Naive B cell (primary cell): ENCODE measurements around the gene ZNF616. TPM values are rescaled to one million over a fixed set of nuclear protein-coding genes. Genes with fewer than 3 reads are reported as not detected.
"Not testable (repeated sequence)": the region's sequence is repeated elsewhere in the genome, so short reads cannot be mapped to it uniquely, and the experiment has no call there.

ENCODE experiments used
- ATAC-seq, 2 donors: fragments of 150-1000 bp; cut with Tn5 transposase; 2 replicates each; pipeline ENCODE4 v1.10.0; 2021; ENCODE audit warnings: low read depth in 2 of 2, mild to moderate bottlenecking in 2 of 2, moderate library complexity in 2 of 2
- DNase-seq: peaks from one replicate; pipeline ENCODE4 v3.0.0; 2022
- H3K27ac Mint-ChIP-seq, 6 donors: one replicate each; pipeline ENCODE4 v1.8.0; 2020 to 2022; ENCODE audit warnings: mild to moderate bottlenecking in 6 of 6, mixed read lengths in 6 of 6, moderate library complexity in 5 of 6, inconsistent platforms in 2 of 6
- H3K27me3 Mint-ChIP-seq, 3 donors: one replicate each; pipeline ENCODE4 v1.8.0; 2021 to 2022; ENCODE audit warnings: mixed read lengths in 3 of 3, mild to moderate bottlenecking in 1 of 3
- H3K36me3 Mint-ChIP-seq, 2 donors: one replicate each; pipeline ENCODE4 v1.8.0; 2020 to 2022; ENCODE audit warnings: mixed read lengths in 2 of 2, inconsistent platforms in 1 of 2, mild to moderate bottlenecking in 1 of 2
- H3K4me1 Mint-ChIP-seq, 3 donors: one replicate each; pipeline ENCODE4 v1.8.0; 2020 to 2022; ENCODE audit warnings: mixed read lengths in 3 of 3, inconsistent platforms in 1 of 3, mild to moderate bottlenecking in 1 of 3, moderate library complexity in 1 of 3
- H3K4me3 Mint-ChIP-seq, 8 donors: one replicate each; pipeline ENCODE4 v1.8.0; 2020 to 2022; ENCODE audit warnings: mild to moderate bottlenecking in 8 of 8, mixed read lengths in 8 of 8, moderate library complexity in 8 of 8, inconsistent platforms in 2 of 8
- H3K9me3 Mint-ChIP-seq, 7 donors: one replicate each; pipeline ENCODE4 v1.8.0; 2020 to 2022; ENCODE audit warnings: mixed read lengths in 7 of 7, mild to moderate bottlenecking in 5 of 7, inconsistent platforms in 2 of 7, moderate library complexity in 1 of 7
- polyA plus RNA-seq, 6 donors: library from polyadenylated mRNA; unstranded; fragments of 300-500 nt; fragmentation: Illumina TruSeq; gene quantifications; one replicate each; pipeline ENCODE4 v1.2.3, GENCODE V29; 2021; ENCODE audit warnings: low read depth in 6 of 6

ZNF616 gene
- polyA plus RNA-seq, 6 donors from 2014 or later: 2.2 to 7.1 (median 4.9) TPM

DNA sequence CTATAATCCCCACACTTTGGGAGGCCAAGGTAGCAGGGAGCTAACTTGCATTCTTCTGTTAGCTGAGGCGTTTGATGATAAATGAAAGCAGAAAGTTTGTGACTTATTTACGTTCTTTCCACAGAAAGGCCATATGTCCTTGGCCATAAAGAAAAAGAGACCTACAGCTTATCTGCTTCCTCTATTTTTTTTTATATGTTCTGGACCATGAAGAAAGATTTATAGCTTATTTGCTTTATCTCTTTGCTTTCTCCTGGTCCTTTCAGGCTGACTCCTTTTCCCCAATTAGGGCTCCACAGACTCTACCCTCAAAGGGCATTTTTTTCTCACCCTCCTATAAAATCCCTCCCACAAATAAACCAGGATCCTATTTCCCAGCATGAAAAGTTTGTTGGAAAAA lies 1.5 kb upstream of the ZNF616 start:
- peaks cover 0 to 39% (median 6%) of the 10 kb centered on the region in 7 donors for H3K9me3 Mint-ChIP-seq
- no peaks in the 10 kb centered on the region for H3K36me3 Mint-ChIP-seq
- no peak for ATAC-seq
- H3K27ac Mint-ChIP-seq: no peak overlapping the region
- peak overlapping the region in 5 of 8 donors; percentile 3 to 92 (median 41) for H3K4me3 Mint-ChIP-seq
- H3K4me1 Mint-ChIP-seq: peaks cover 21 to 39% (median 22%) of the 10 kb centered on the region in 3 donors
- no peaks in the 10 kb centered on the region for H3K27me3 Mint-ChIP-seq
- no peak for DNase-seq

DNA sequence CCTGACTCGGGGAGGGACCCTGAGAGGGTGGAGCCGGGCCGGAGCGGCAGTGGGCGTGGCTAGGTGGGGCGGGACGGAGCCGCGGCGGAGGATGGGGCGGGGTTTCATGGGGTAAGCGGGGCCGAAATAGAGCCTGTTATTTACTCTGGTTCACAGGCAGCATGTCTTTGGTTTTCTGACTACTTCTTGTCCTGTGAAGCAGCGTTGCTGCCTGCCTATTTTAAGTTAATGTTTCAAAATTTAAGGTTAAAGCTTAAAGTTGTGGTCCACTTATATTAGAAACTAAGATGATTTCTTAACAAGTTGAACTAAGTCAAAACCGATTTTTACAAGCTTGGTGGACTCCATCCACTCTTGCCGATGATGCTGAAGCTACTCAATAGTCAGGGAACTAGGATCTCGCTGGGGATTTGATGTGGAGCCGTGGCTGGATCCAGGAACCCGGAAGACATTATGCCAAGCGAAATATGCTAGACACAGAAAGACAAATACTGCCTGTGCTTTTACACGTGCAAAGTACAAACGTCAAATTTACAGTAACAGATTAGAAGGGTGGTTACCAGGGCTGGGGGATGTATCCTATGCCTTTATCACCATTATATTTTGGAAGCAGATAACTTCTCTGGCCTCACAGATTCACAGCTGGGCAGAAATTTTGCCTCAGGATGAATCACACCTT lies 433 bp upstream of the ZNF616 start:
- peak overlapping the region; percentile 88 to 99 (median 96) for H3K4me3 Mint-ChIP-seq
- no peaks in the 10 kb centered on the region for H3K27me3 Mint-ChIP-seq
- DNase-seq: no peak
- H3K9me3 Mint-ChIP-seq: peaks cover 0 to 45% (median 5%) of the 10 kb centered on the region in 7 donors
- peaks cover 21 to 39% (median 22%) of the 10 kb centered on the region in 3 donors for H3K4me1 Mint-ChIP-seq
- H3K27ac Mint-ChIP-seq: peak overlapping the region; percentile 70 to 98 (median 95)
- peaks cover 0 to 3% of the 10 kb centered on the region in 2 donors for H3K36me3 Mint-ChIP-seq
- peak; percentile 94 to 95 for ATAC-seq

DNA sequence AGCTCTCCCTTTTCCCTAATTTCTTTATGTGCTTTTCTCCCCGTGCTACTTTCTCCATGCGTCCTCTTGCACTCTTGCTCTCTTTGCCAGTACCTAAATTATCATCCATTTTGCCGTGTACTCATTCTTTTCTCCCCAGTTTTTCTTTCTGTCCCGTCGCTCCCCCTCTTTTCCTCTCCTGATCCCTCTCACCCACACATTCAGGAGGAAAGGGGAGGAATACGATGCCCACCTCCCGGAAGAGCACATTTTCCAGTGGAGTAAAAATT lies 821 bp downstream of the ZNF616 start:
- peaks cover 0 to 44% (median 4%) of the 10 kb centered on the region in 7 donors for H3K9me3 Mint-ChIP-seq
- peaks cover 3 to 8% of the 10 kb centered on the region in 2 donors for H3K36me3 Mint-ChIP-seq
- H3K27ac Mint-ChIP-seq: peak overlapping the region; percentile 70 to 98 (median 89)
- H3K4me1 Mint-ChIP-seq: peaks cover 21 to 33% (median 22%) of the 10 kb centered on the region in 3 donors
- ATAC-seq: no peak
- peak overlapping the region; percentile 88 to 99 (median 96) for H3K4me3 Mint-ChIP-seq
- DNase-seq: peak; percentile 5
- H3K27me3 Mint-ChIP-seq: no peaks in the 10 kb centered on the region

DNA sequence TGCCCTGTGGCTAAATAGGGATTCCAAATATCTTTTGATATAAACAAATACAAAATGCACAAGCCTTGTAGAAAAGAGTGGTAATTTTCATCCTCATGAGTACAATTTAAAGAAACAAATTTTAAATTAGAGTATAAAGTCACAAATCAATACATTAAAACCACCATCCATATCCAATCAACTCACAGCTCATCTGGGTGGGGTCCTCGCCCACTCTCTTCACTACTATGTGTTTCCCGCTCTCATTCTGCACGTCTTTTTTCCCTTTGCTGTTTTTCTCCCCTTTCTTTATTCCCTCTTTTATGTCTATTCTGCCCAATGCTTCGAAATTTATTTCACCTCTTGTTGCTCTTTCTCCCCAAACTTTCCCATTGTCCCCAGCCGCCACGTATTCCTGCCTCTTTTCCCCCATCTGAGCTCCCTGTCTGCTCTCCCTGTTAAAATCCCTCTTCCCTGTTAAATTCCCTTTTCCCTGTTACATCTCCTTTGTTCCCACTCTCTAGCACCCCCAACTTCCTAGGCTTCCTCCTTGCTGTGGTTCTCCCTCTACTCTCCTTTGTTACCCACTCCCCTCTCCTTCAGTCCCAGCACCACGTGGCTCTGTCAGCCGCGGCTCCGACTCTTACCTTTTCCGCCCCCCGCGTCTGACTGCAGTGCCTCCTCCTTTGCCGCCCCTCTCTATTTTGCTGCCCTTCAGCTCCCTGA lies 1.3 kb downstream of the ZNF616 start:
- Mint-ChIP-seq H3K27me3 (no peaks in the 10 kb centered on the region), H3K9me3 (peaks cover 0 to 48% (median 4%) of the 10 kb centered on the region in 7 donors), H3K4me3 (peak overlapping the region; percentile 88 to 99 (median 96)), H3K27ac (peak overlapping the region in 3 of 6 donors; percentile 87 to 98 (median 91)), H3K4me1 (peaks cover 21 to 33% (median 22%) of the 10 kb centered on the region in 3 donors), H3K36me3 (peaks cover 5 to 8% of the 10 kb centered on the region in 2 donors)
- ATAC-seq: no peak
- no peak for DNase-seq

DNA sequence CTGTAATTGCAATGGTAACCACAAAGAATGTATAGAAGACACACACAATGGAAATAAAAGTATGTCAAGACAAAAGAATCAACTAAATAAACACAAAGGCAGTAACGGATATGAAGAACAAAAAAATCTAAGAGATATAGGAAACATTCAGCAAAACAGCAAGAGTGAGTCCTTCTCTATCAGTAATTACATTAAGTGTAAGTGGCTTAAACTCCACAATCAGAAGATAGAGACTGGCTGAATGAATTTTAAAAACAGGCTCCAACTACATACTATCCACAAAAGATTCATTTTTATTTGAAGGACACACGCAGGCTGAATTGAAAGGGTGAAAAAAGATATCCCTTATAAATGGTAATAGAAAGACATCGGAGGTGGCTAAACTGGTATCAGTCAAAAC lies 19.5 kb downstream of the ZNF616 start:
- no peak overlapping the region for H3K4me3 Mint-ChIP-seq
- peaks cover 68 to 84% of the 10 kb centered on the region in 2 donors for H3K36me3 Mint-ChIP-seq
- no peaks in the 10 kb centered on the region for H3K4me1 Mint-ChIP-seq
- H3K9me3 Mint-ChIP-seq: peaks cover 16 to 95% (median 84%) of the 10 kb centered on the region in 7 donors
- DNase-seq (no peak), ATAC-seq (no peak)
- H3K27ac Mint-ChIP-seq: no peak overlapping the region
- no peaks in the 10 kb centered on the region for H3K27me3 Mint-ChIP-seq

DNA sequence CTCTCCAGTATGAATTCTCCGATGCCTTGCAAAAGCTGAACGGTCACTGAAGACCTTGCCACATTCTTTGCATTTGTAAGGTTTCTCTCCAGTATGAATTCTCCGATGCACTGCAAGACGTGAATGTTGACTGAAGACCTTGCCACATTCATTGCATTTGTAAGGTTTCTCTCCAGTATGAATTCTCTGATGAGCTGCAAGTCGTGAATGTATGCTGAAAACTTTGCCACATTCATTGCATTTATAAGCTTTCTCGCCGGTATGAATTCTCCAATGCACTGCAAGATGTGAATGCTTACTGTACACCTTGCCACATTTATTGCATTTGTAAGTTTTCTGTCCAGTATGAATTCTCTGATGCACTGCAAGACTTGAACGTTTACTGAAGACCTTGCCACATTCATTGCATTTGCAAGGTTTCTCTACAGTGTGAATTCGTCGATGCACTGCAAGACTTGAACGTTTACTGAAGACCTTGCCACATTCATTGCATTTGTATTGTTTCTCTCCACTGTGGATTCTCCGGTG lies 24.1 kb downstream of the ZNF616 start:
- DNase-seq (no peak), ATAC-seq (no peak)
- H3K36me3 Mint-ChIP-seq: peaks cover 58 to 59% of the 10 kb centered on the region in 2 donors
- H3K27ac Mint-ChIP-seq: no peak overlapping the region
- no peak overlapping the region for H3K4me3 Mint-ChIP-seq
- H3K4me1 Mint-ChIP-seq: no peaks in the 10 kb centered on the region
- H3K9me3 Mint-ChIP-seq: peaks cover 22 to 98% (median 92%) of the 10 kb centered on the region in 7 donors
- H3K27me3 Mint-ChIP-seq: no peaks in the 10 kb centered on the region

DNA sequence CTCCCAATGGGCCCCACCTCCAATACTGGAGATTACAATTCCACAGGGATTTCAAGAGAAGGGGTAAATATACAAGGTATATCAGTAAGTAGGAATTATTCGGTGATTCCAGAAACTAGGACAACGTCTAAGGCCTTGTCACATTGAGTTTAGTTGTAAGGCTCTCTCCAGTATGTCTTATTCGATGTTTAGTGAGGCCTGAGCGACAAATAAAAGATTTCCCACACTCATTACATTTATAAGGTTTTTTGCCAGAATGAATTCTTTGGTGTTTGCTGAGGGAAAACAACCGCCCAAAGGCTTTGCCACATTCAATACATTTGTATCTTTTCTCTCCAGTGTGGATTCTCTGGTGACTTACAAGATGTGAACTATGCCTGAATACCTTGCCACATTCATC lies 25.0 kb downstream of the ZNF616 start:
- Mint-ChIP-seq H3K36me3 (peaks cover 53 to 54% of the 10 kb centered on the region in 2 donors), H3K27me3 (no peaks in the 10 kb centered on the region), H3K27ac (no peak overlapping the region), H3K4me1 (no peaks in the 10 kb centered on the region), H3K9me3 (peaks cover 20 to 98% (median 92%) of the 10 kb centered on the region in 7 donors), H3K4me3 (no peak overlapping the region)
- no peak for DNase-seq
- no peak for ATAC-seq

DNA sequence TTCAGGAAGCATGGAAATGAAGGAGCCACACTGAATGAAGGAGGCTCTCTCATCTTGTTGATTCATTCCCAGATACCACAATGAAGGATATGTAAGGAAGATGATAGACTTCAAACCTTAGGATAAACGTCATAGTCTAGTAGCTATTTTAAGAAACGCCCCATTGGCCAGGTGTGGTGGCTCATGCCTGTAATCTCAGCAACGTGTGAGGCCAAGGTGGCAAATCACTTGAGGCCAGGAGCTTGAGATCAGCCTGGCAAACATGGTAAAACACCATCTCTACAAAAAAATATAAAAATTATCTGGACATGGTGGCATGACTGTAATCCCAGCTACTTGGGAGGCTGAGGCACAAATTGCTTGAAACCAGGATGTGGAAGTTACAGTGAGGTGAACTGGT lies 27.1 kb downstream of the ZNF616 start:
- DNase-seq (no peak), ATAC-seq (no peak)
- H3K4me1 Mint-ChIP-seq: no peaks in the 10 kb centered on the region
- peaks cover 34 to 48% of the 10 kb centered on the region in 2 donors for H3K36me3 Mint-ChIP-seq
- no peak overlapping the region for H3K4me3 Mint-ChIP-seq
- peaks cover 22 to 97% (median 87%) of the 10 kb centered on the region in 7 donors for H3K9me3 Mint-ChIP-seq
- H3K27ac Mint-ChIP-seq: no peak overlapping the region
- H3K27me3 Mint-ChIP-seq: no peaks in the 10 kb centered on the region

DNA sequence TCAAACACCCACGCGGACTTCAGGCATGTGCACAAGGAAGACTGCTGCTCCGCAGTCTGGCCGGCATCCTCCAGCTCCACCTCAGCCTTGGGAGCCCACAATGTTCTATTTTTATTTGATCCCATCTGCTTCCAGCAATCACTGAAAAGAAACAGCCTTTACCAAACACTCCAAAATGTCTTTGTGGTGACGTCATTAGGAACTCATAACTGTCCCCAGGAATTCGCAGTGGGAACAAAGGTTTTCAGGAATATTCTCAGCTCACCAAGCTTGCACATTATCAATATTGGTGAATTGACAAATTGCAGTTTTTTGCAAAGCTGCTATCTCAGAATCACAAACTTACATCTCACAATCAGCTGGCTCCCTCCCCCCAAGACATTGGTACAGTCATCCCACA lies 29.0 kb downstream of the ZNF616 start:
- Mint-ChIP-seq H3K36me3 (peaks cover 19 to 50% of the 10 kb centered on the region in 2 donors), H3K4me3 (peak overlapping the region in 1 of 8 donors; percentile 56), H3K27ac (no peak overlapping the region), H3K9me3 (peaks cover 22 to 97% (median 89%) of the 10 kb centered on the region in 7 donors), H3K4me1 (no peaks in the 10 kb centered on the region), H3K27me3 (no peaks in the 10 kb centered on the region)
- DNase-seq (no peak), ATAC-seq (no peak)

DNA sequence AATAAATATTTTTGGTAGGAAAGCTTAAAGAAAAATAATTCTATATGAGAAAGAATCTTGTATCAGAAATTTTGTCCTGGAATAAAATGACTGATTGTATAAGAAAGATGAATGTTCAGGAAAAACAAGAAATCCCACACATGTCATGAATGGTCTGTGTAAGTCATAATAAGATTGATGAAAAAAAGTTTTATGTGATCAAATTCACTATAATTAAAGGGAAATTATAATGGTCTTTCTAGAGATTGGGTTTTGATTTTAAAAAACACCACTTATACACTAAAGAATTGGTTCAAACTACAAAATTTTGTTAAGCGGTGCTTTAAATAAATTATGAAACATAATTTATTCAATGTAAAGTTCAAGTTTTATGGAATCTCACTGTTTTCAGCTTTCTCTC lies 37.0 kb downstream of the ZNF616 start:
- Mint-ChIP-seq H3K27ac (no peak overlapping the region), H3K36me3 (peaks cover 0 to 24% of the 10 kb centered on the region in 2 donors), H3K27me3 (no peaks in the 10 kb centered on the region), H3K4me1 (no peaks in the 10 kb centered on the region), H3K9me3 (peaks cover 10 to 63% (median 51%) of the 10 kb centered on the region in 7 donors), H3K4me3 (no peak overlapping the region)
- DNase-seq: no peak
- ATAC-seq: no peak

DNA sequence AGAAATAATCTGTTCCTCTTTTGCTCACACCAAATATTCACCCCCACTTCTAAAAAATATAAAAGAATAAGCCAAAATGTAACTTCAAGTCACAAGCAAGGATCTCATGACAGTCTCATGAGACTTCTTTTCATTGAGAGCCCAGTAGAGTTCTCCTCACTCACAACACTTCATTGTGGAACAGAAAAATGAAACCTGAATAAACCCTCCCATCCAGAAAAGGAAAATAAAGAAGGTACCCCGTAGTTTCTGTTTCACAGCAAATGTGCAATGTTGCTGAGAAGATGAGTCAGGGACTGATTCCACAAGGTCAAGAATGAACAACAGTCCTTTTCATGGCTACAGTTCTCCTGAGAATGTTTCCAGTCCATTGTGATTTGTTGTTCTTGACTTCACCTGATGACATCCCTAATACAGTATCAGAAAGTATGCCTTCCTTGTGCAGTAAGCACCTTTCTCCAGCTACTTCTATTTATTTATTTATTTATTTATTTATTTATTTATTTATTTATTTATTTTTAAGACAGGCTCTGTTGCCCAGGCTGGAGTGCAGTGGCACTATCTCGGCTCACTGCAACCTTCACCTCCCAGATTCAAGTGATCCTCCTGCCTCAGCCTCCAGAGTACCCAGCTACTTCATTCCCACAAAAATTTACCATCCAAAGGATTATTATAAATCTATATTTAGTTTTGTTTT lies 37.7 kb downstream of the ZNF616 start:
- DNase-seq (no peak), ATAC-seq (no peak)
- Mint-ChIP-seq H3K9me3 (peaks cover 3 to 61% (median 48%) of the 10 kb centered on the region in 7 donors), H3K27ac (no peak overlapping the region), H3K36me3 (peaks cover 0 to 17% of the 10 kb centered on the region in 2 donors), H3K27me3 (no peaks in the 10 kb centered on the region), H3K4me1 (no peaks in the 10 kb centered on the region), H3K4me3 (no peak overlapping the region)

DNA sequence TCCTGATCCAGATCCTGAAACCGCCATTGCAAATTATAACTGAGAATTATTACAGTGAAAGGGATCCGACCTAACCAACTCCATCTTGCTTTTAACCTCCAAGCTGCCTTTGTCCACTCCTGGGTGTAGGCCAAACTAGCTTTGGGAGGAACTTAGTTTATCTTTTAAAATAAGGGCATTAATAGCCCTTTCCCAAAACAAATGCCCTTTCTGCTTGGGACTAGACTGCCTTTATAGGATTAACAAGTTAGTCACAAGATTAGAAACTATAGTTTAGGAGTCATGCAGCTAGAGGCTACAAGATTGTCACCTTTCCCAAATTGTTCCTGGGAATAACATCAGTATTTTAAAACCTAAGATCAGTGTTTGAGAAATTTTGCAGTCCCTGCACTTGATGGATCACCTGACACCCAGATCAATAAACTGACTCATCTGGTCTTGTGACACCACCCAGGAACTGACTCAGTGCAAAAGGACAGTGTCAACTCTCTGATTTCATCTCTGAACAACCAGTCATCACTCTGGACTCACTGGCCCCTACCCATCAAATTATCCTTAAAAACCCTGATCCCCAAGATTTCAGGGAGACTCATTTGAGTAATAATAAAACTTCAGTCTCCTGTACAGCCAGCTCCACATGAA lies 40.1 kb downstream of the ZNF616 start:
- H3K27me3 Mint-ChIP-seq: no peaks in the 10 kb centered on the region
- ATAC-seq (no peak), DNase-seq (no peak)
- H3K4me1 Mint-ChIP-seq: peaks cover 11 to 16% (median 13%) of the 10 kb centered on the region in 3 donors
- peaks cover 0 to 19% of the 10 kb centered on the region in 2 donors for H3K36me3 Mint-ChIP-seq
- H3K27ac Mint-ChIP-seq: no peak overlapping the region
- peaks cover 7 to 66% (median 44%) of the 10 kb centered on the region in 7 donors for H3K9me3 Mint-ChIP-seq
- H3K4me3 Mint-ChIP-seq: peak overlapping the region in 2 of 8 donors; percentile 15 to 63

DNA sequence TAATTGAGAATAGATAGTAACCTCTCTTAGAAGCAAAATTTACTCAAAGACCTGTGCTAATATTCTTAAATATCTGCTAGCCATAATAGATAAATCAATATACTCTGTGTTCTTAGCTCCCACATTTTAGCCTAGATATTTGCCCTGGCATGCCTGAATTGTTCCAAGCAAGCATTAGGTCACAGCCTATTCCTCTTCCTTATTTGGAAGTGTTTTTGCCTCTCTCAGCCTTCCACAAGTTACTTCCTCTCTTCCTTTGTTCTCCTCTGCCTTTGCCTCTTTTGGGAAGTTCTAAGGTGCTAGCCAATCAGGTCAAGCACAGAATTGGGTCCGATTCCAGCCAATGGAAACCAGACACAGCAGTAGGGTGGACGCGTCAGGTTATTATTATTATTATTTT lies 43.3 kb downstream of the ZNF616 start:
- peaks cover 17 to 43% of the 10 kb centered on the region in 2 donors for H3K36me3 Mint-ChIP-seq

More for the DNA sequence above, 43.3 kb downstream of the ZNF616 start:
- Mint-ChIP-seq H3K27ac (peak overlapping the region in 1 of 6 donors; percentile 92), H3K4me1 (peaks cover 26 to 40% (median 38%) of the 10 kb centered on the region in 3 donors), H3K9me3 (peaks cover 8 to 72% (median 42%) of the 10 kb centered on the region in 7 donors), H3K4me3 (peak overlapping the region; percentile 57 to 99 (median 98))
- not testable (repeated sequence) for ATAC-seq, DNase-seq, H3K27me3 Mint-ChIP-seq
